Activated CD8-positive, alpha-beta memory T cell treated with anti-CD3 and anti-CD28 coated beads, Interleukin-2, amount 50 U/mL, for 24 hours (primary cell): Measurements from ENCODE around the gene TAS2R46.
"Not testable (repeated sequence)": the region's sequence is repeated elsewhere in the genome, so short reads cannot be mapped to it uniquely, and the experiment has no call there.

ENCODE experiments used
- DNase-seq: peaks from one replicate; pipeline ENCODE4 v3.0.0-alpha.2; 2020; ENCODE audit errors: extremely low read depth

TAS2R46 gene, protein sequence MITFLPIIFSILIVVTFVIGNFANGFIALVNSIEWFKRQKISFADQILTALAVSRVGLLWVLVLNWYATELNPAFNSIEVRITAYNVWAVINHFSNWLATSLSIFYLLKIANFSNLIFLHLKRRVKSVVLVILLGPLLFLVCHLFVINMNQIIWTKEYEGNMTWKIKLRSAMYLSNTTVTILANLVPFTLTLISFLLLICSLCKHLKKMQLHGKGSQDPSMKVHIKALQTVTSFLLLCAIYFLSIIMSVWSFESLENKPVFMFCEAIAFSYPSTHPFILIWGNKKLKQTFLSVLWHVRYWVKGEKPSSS

DNA sequence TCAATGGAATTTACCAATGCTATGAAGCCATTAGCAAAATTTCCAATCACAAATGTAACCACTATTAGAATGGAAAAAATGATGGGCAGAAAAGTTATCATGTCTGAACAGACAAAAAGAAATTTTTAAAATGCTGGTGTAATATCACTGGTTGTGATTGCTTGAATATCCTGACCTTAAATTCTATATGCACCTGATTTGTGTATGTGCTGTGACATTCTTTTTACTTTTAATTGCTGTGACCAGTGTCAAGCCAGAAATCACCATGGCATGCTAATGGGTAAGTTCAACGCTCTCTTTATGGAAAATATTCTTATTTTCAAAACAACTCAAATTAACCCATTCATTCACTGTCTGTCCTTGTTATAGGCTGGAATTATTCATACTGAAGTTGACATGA lies at the start of gene TAS2R46:
Gene TAS2R46 (minus strand): TSS at position 101 of the 400 bp plus-strand sequence. CDS start 0 bp downstream, at position 101.
- not testable (repeated sequence) for DNase-seq

DNA sequence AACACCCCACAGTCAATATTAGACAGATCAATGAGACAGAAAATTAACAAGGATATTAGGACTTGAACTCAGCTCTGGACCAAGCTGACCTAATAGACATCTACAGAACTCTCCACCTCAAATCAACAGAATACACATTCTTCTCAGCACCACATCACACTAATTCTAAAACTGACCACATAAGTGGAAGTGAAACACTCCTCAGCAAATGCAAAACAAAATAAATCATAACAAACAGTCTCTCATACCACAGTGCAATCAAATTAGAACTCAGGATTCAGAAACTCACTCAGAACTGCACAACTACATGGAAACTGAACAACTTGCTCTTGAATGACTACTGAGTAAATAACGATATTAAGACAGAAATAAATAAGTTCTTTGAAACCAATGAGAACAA lies 49.1 kb upstream of the TAS2R46 start:
- DNase-seq, result not testable (repeated sequence)

DNA sequence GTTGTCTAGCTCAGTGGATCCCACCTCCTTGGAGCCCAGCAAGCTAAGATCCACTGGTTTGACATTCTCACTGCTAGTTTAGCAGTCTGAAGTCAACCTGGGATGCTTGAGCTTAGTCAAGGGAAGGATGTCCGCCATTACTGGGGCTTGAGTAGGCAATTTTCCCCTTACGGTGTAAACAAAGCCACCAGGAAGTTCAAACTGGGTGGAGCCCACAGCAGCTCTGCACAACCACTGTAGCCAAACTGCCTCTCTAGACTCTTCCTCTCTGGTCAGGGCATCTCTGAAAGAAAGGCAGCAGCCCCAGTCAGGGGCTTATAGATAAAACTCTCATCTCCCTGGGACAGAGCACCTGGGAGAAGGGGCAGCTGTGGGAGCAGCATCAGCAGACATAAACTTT lies 46.8 kb upstream of the TAS2R46 start:
- no peak for DNase-seq

DNA sequence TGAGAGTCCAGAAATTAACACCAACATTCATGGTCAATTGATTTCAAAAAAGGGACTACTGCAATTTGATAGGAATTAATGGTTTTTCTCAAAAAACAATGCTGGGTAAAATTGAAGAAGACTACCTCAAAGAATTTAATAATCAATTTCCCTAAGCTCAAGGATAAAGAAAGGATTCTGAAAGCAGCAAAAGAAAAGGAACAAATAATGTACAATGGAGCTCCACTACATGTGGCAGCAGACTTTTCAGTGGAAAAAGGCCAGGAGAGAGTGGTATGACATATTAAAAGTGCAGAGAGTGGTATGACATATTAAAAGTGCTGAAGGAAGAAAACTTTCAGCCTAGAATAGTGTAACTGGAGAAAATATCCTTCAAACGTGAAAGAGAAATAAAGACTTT lies 45.6 kb upstream of the TAS2R46 start:
- DNase-seq, result no peak

DNA sequence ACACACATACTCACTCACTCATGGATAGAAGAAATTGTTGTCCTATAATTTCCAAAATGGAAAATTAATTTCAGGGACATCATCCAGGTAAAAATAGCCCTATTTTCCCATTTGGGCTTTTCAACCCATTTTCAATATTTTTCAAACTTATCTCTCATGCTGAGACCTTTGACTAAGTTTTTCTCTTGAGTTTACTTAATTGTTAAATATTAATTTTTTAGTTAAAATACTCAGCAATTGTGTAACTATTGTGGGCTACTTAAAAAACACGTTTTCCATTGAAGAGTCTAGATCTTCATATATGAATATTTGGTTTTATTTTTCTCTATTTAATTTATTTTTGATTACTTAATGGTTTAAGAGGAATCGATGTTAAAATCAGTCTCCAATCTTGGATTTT lies 44.2 kb upstream of the TAS2R46 start:
- DNase-seq, result no peak

DNA sequence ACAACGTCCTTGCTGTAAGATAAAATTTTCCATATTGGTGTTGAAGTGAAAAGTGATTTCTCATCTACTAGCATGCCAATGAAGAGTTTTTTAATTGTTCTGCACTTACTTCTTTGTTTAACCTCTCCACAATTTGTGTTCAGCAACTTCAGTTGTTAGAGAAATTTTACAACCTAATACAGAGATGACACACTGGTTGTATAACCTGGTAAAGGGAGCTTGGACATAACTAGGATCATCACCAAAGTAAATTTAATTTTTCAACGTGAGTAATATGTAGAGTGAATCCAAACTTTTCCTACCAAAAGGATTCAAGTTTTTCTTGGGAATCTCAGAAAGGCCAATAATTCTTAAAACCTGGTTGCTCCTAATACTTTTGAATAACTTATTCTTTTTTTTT lies 43.5 kb upstream of the TAS2R46 start:
- no peak for DNase-seq

DNA sequence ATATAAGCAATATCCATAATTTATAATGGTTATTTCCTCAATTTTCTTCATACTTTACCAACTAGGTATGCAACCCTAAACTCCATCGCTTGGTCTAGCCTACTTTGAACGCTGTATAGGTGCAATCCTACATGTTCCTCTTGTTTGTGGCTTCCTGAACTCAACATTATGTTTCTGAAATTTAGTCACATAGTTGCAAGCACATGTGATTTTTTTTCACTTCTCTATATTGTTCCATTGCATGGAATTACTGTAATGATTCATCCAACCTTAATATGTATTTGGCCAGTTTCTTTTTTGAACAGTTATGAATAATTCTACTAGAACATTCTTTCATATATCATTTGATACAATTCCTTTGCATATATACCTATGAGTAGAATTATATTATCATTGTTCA lies 32.8 kb upstream of the TAS2R46 start:
- DNase-seq, result not testable (repeated sequence)

DNA sequence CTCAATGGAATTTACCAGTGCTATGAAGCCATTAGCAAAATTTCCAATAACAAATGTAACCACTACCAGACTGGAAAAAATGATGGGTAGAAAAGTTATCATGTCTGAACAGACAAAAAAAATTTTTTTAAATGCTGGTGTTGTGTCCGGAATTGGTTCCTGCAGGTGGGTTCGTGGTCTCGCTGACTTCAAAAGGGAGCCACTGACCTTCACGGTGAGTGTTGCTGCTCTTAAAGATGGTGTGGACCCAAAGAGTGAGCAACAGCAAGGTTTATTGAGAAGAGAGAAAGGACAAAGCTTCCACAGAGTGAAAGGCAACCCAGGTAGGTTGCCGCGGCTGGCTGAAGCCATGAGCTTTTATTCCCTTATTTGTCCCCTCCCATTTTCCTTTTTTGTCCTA lies 30.0 kb upstream of the TAS2R46 start, which contains the start of gene TAS2R43:
Gene TAS2R43 (minus strand): TSS at position 186 of the 400 bp plus-strand sequence. CDS start 84 bp downstream, at position 102.
- DNase-seq, result no peak

DNA sequence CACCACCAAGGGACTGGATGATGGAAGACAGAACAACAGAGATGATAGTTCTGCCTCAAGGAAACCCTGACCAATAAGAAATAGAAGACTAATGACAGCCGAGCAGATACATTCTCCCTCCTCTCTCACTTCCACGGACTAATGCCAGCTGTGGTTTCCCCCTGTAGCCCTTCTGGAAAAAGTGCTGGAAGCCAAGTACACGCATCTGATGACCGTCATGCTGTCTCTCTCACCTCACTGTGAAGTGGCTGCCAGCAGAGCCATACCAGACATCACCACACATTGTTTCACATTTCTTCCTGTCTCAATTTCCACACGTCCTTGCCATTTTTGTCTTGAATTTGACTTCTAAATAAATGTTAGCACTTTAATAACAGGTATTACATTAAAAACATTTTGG lies 27.2 kb upstream of the TAS2R46 start:
- DNase-seq, result no peak

DNA sequence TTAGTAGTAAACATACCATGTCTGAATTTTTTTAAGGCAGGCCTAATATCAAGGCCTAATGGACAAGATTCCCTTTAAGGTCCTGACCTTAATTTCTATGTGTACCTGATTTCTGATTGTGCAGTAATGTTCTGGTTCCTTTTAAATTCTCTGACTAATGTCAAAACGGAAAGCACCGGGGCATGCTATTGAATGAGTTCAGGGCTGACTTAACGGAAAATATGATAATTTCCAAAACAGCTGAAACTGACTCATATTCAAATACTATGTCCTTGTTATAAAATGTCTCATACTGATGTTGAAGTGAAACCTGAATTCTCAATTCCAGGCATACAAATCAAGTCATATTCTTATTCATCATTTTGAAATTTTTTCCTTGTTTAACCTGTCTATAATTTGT lies 23.3 kb upstream of the TAS2R46 start:
- DNase-seq, result no peak

DNA sequence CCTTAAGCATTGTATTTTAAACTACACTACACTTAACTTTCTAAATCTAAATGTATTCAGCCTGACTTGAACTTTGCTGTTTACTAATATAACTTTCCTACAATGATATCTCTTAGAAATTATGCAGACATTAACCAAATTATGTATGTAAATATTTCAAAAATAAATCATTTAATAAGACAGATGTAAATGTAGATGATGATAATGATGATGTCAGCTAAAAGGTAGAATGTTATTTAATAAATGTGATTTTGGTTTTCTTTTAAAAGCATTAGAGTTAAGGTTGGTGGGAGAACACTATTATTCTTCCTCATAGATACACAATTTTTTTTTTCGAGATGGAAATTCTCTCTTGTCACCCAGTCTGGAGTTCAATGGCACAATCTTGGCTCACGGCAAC lies 19.9 kb upstream of the TAS2R46 start:
- DNase-seq, result no peak

DNA sequence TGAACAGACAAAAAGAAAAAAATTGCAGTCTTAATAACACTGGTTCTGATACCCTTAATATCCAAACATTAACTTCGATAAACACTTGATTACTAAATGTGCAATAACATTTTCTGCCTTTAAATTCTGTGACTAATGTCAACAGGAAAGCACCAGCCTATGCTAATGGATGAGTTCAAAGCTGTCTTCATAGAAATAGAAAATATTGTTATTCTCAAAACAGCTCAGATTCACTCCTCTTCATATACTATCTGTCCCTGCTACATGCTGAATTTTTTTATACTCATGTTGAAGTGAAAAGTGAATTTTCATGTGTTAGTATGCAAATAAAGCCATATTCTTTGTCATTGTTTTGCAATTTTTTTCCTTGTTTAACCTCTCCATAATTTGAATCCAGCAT lies 16.2 kb upstream of the TAS2R46 start:
- no peak for DNase-seq

DNA sequence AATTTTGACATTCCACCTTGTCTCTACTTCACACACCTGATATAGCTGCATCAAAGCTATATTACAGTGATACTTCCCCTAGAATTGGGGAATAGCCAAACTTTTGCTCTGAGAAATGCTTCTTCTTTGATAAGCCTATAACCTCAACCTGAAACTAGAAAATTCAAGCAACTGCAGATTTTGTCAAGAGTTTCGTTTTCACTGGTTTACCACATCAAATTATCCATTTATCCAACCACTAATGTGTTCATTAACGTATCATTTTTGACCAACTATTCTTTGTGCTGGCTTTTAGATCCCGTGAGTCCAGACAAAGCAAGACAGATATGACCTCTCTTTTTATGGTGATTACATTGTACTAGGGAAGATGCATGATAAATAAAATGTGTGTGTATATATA lies 13.5 kb upstream of the TAS2R46 start:
- DNase-seq, result no peak

DNA sequence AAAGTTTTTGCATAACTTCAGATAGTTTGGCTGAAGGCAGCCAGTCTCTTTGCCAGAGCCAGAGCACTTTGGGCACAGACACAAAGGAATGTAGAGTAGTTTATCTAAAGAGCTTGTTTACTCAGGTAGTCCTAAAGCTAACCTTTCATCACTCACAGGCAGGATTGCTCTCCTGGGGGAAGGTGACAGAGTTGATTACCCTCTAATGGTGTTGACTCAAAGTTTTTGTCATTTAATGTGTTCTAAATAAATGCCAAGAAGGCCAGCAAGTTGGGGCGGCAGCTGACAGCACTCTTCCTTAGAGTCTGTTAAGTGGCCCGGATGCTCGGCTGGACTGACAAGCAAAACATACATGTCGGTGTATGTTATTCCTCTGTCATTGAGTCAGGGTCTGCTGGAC lies 9.3 kb upstream of the TAS2R46 start:
- DNase-seq, result no peak

DNA sequence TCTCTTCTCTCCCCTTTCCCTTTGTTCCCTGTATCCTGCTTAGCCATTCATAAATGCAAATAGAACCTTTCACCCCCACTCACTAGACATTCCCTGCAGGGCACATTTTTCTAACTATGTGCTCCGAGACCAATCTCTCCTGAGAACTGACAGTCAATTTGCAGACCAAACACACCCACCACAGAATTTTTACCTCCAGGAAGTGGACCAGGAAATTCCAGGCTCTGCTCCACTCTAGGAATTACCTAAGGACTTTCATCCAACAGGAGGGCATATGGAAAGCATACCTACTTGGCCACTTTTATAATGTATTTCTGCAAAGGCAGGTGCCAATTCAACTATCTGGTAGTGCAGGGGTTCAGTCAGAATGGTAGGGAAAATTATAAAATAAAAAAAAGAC lies 8.9 kb upstream of the TAS2R46 start:
- DNase-seq, result no peak

DNA sequence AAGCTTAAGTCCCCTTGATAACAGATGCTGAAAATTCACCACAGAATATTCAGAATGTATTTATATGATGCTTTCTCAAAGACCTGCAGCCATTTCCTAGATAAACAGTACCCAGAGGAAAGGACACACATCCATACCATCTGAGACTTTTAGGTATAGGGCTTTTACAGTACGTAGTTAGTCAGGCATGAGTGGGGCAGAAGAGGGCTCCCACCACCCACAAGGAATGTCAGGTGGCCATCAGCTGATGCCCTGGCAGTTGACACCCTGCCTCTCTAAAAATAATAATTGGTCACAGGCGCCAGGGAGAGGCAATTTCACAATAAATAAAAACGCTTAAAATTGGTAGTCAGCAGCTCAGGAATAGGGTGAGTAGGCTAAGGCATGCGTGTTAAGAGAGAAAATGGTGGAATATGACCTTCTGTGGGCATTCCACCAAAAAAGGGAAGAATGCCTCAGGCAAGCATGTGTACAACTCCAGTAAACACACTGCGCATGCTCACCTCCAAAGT lies 7.8 kb upstream of the TAS2R46 start:
- no peak for DNase-seq

DNA sequence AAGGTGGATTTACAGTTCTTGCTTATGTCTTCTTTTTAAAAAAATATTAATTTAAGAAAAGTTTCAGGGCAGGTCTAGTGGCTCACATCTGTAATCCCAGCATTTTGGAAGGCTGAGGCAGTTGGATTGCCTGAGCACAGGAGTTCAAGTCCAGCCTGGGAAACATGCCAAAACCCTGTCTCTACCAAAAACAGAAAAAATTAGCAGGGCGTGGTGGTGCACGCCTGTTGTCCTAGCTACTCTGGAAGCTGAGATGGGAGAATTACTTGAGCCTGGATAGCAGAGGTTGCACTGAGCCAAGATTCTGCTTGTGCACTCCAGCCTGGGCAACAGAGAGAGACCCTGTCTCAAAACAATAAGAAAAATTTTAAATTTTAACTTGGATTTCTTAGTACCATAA lies 5.4 kb upstream of the TAS2R46 start:
- DNase-seq, result no peak

DNA sequence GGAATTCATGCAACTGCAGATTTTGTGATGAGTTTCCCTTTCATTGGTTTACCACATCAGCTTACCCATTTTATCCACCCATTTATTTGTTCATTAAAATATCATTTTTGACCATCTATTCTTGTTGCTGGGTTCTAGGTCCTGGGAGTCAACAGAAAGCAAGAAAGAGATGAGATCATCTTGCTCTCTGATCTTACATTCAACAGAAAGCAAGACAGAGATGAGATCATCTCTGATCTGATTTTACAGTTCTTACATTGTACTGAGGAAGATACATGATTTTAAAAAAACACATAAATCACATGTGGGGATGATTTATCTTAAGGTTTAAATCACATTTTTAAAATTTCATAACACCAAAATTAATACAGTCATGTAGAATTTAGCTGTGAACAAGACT lies 2.3 kb downstream of the TAS2R46 start:
- DNase-seq, result no peak

DNA sequence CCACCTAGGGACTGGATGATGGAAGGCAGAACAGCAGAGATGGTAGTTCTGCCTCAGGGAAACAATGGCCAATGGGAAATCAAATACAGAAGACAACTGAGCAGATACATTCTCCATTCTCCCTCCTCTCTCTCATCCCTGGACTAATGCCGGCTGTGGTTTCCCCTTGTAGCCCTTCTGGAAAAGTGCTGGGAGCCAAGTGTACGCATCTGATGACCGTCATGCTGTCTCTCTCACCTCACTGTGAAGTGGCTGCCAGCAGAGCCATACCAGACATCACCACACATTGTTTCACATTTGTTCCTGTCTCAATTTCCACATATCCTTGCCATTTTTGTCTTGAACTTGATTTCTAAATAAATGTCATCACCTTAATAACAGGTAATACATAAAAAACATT lies 3.1 kb downstream of the TAS2R46 start:
- no peak for DNase-seq

DNA sequence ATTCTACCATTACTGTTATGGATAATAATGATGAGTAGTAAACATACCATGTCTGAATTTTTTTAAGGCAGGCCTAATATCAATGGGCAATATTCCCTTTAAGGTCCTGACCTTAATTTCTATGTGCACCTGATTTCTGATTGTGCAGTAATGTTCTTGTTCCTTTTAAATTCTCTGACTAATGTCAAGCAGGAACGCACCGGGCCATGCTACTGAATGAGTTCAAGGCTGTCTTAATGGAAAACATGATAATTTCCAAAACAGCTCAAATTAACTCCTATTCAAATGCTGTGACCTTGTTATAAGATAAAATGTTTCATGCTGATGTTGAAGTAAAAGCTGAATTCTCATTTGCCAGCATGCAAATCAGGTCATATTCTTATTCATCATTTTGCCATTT lies 6.8 kb downstream of the TAS2R46 start:
- no peak for DNase-seq

DNA sequence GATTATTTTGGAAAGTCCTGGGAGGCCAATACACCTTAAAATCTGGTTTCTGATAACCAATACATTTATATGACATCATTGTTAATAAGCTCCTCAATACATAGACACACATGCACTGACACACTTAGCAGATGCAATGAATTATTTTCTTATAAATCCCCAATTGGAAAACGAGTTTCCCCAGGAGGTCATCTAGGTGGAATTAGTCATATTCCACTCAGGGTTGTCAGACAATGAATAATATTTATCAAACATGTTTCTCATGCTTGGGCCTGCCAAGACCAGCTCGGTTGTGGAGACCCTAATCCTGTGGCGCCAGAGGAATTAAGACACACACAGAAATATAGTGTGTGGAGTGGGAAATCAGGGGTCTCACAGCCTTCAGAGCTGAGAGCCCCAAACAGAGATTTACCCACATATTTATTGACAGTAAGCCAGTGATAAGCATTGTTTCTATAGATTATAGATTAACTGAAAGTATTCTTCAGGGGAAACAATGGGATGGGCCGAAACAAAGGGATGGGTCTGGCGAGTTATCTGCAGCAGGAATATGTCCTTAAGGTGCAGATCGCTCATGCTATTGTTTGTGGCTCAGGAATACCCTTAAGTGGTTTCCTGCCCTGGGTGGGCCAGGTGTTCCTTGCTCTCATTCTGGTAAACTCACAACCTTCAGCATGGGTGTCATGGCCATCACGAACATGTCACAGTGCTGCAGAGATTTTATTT lies 12.1 kb downstream of the TAS2R46 start:
- not testable (repeated sequence) for DNase-seq

DNA sequence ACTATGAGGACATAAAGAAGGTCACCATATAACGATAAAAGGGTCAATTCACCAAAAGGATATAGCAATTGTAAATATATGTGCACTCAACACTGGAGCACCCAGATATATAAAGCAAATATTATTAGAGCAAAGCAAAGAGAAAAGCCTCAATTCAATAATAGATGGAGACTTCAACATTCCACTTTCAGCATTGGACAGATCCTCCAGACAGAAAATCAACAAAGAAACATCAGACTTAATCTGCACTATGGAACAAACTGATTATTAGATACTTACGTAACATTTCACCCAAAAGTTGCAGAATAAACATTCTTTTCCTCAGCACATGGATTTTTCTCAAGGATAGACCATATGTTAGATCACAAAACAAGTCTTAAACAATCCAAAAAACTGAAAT lies 20.7 kb downstream of the TAS2R46 start:
- DNase-seq, result not testable (repeated sequence)

DNA sequence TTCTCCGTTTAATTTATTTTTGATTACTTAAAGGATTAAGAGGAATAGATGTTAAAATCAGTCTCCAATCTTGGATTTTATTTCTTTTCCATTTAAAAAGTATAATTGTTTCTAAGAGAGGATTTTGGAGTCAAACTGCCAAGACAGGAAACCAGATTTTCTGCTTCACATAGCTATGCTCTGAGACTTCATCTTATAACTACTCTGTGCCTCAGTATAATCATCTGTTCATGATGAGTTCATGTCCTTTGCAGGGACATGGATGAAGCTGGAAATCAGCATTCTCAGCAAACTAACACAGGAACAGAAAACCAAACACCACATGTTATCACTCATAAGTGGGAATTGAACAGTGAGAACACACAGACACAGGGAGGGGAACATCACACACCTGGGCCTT lies 21.9 kb downstream of the TAS2R46 start:
- DNase-seq, result no peak
